Effector CD4-positive, alpha-beta T cell (primary cell): ENCODE measurements around the gene TBATA.

Experiments used
- DNase-seq: peaks from one replicate; pipeline ENCODE4 v3.0.0-alpha.2; 2020

TBATA gene

DNA sequence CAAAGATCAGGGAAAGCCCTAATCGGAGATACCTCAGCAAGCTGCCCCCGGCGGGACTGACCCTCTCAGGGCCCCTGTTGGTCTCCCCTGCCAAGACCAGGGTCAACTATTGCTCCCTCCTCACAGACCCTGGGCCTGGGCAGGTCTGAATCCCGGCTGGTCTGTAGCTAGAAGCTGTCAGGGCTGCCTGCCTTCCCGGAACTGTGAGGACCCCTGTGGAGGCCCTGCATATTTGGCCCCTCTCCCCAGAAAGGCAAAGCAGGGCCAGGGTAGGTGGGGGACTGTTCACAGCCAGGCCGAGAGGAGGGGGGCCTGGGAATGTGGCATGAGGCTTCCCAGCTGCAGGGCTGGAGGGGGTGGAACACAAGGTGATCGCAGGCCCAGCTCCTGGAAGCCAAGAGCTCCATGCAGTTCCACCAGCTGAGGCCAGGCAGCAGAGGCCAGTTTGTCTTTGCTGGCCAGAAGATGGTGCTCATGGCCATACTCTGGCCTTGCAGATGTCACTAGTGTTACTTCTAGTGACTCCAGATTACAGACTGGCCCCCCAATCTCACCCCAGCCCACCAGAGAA lies 24.1 kb downstream of the TBATA start:
- no peak for DNase-seq

GRCh38 chr10:70760271-70760787 lies 24.8 kb downstream of the TBATA start:
- DNase-seq: no peak

DNA sequence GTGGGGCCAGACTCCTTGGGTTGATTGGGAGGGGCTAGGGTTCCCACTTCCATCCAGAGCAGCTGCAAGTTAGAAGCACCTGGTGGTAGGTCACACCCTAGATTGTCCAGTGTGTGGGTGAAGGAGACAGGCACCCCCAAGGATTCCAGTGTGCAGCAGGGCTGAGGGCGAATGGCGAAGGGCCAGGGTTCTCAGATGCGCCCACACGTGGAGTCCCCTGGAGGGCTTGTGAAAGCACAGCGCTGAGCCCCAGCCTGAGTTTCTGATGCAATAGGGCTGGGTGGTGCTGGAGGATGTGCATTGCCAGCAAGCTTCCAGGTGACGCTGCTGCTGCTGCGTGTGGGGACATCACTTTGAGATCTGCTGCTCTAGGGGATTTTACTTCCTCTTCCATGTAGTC lies 25.4 kb downstream of the TBATA start:
- no peak for DNase-seq

DNA sequence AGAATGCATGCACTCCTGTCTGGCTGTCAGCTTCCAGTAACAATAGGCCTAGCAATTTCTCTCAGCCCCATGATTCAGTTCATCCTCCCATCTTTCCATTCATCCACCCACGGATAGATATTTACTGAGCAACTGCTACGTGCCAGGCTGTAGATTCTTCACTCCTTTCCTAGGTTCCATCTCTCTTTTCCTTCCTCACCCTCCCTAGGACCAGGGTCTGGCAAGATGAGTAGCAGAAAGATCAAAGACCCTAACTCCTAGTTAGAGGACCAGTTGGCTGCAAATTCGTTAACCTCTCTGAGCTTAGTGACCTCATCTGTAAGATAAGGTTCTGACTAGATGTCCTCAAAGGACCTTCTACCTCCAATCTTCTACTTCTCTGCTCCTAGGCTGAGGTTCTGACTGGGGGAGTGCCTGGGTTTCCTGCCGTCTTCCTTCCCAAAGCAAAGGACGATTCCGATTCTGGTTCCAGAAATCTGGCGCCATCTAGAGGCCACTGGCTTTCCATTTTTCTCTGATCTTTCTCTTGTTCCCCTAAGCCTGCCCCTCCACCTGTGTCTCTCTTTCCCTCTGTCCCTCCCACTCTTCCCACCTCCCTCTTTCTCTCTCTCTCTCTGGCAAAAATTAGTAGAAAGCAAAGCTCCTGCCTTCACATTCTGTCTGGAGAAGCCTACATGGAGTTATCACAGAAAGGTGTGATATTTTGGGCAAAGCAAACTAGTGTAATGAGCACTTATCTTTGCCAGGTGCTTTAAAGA lies 26.2 kb downstream of the TBATA start:
- DNase-seq: peak; percentile 55

DNA sequence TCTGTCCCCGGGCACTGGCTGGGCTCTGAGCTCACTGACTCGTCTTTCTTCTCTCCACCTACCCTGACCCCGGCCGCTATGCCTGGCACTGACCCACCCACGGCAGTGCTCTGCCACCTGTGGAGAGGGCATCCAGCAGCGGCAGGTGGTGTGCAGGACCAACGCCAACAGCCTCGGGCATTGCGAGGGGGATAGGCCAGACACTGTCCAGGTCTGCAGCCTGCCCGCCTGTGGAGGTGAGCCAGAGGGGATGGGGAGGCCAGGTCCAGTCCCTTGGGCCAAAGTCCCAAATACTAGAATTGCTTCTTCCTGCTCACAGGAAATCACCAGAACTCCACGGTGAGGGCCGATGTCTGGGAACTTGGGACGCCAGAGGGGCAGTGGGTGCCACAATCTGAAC lies 27.3 kb downstream of the TBATA start:
- no peak for DNase-seq

GRCh38 chr10:70756700-70757360 lies 28.3 kb downstream of the TBATA start:
- DNase-seq: no peak

GRCh38 chr10:70753841-70754621 lies 31.1 kb downstream of the TBATA start:
- DNase-seq: no peak

DNA sequence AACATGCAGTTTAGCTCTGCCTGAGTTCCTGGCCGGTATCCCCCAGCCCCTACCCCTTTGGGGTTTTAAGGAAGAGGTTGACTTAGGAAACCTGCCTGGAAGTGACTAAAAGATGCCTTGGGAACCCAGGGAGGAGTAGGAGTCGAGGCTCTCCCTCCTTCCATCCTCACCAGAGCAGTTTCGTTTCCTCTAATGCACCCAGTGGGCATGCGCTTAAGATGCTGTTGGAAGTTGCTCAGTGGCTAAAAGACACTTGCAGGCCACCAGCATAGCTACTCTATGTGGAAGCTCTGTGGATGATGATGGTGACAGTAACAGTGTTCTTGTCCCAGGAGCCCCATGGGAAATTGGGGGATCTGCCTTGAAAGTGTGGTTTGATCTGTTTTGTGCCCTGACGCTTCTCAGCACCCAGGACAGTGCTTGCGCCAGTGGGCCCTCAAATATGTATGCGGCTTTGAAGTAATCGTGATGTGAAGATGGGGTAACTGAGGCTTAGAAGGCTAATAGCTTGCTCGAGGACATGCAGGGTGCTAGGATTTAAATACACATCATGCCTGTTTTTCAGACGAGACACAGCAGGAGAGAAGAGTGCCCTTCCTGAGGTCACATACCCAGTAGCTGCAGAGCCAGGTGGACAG lies 32.0 kb downstream of the TBATA start:
- no peak for DNase-seq

DNA sequence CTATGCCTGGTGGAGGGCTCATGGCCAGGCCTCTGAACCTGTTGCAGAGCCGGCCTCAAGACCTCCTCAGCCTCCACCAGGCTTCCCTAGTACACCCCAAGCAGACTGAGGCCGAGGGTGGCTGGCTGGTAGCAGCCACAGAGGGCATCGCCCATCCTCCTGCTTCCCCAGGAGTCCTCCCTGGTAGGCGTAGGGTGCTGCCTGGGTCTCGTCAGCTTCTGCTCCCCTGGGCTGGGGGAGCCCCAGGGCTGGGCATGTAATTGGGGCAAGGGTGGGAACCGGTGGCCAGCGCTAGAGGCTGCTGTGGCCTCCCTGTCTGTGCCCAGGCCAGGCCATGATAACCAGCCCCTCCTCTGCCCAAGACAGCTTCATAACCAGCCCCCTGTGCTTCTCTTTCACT lies 32.6 kb downstream of the TBATA start:
- DNase-seq: no peak

DNA sequence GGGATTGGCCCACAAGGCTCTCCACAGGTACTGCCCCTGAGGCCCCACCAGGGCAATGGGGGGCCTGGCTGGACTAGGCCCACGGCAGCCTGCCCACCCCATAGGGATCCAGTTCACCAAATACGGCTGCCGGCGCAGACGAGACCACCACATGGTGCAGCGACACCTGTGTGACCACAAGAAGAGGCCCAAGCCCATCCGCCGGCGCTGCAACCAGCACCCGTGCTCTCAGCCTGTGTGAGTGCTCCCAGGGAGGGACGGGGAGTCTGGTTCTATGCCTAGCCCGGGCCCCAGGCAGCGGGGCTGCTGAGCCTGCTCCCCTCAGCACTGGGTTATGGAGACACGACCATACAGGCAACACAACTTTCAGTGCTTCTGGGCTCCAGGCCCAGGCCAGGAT lies 33.2 kb downstream of the TBATA start:
- DNase-seq: no peak

DNA sequence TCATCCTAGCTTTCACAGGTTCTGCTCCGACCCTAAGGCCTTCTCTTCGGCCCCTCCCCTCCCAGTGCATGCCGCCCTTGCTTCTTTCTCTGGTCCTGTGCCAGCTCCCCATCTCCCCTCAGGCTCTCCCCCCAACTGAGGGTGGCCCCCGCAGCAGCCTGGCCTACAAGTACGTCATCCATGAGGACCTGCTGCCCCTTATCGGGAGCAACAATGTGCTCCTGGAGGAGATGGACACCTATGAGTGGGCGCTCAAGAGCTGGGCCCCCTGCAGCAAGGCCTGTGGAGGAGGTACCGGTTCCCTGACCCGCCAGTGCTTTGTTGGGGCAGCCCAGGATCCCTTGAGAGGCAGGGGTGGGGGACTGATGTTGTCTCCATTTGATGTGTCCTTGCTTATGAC lies 33.8 kb downstream of the TBATA start:
- no peak for DNase-seq

- DNase-seq: no peak
Measured at GRCh38 chr10:70750156-70750703, 34.9 kb downstream of the TBATA start.

DNA sequence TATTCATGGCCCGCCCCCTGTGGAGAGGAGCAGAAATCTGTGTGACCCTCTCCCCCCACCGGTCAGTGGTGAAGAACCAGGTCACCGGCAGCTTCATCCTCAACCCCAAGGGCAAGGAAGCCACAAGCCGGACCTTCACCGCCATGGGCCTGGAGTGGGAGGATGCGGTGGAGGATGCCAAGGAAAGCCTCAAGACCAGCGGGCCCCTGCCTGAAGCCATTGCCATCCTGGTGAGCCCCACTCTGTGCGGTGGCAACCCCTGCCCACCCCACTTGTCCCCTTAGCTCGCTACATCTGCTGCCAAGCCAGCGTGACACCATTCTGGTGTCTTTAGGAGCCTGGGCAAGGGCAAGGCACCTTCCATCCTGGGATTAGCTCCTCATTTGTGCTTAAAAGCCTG lies 35.4 kb downstream of the TBATA start:
- DNase-seq: no peak

- no peak for DNase-seq
Measured at GRCh38 chr10:70748801-70749573, 36.2 kb downstream of the TBATA start.

DNA sequence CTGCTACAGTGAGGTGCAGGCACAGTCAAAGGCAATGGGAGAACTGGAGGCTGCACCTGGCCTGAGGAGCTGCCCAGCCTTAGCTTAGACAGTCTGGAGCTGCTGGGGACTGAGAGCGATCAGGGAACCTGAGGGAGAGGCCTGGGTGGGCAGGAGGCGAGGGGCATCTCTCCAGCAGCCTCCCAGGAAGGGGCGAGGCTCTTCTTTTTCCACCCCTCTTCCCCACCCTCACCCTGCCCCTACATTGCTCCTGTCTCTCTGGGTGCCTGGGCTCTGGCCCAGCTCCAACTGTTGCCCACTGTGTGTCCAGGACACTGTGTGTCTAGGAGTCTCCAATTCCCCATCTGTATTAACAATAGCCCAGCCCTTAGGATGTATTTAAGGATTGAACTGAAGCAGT lies 36.9 kb downstream of the TBATA start:
- DNase-seq: no peak

GRCh38 chr10:70747192-70747965 lies 37.8 kb downstream of the TBATA start:
- DNase-seq: no peak

GRCh38 chr10:70745555-70745954 lies 39.6 kb downstream of the TBATA start:
- no peak for DNase-seq

- no peak for DNase-seq
Measured at GRCh38 chr10:70744617-70745143, 40.5 kb downstream of the TBATA start.

- no peak for DNase-seq
Measured at GRCh38 chr10:70743879-70744278, 41.3 kb downstream of the TBATA start.

DNA sequence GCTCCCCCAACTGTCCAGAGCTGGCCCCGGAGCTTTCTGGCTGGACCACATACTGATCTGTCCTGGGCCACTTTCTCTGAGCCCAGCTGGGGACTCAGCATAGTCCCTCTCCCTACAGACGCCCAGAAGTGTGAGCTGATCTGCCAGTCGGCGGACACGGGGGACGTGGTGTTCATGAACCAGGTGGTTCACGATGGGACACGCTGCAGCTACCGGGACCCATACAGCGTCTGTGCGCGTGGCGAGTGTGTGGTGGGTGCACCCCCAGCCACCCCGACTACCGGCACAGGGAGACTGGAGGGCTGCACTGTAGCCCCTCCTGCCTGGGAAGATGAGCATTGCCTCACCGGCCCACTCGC lies 41.8 kb downstream of the TBATA start:
- DNase-seq: no peak
